Measurements from ENCODE around the gene INF2. TPM values are rescaled to one million over a fixed set of nuclear protein-coding genes. Genes with fewer than 3 reads are reported as not detected.

INF2 gene
- total and polyA plus RNA-seq, 9 of the 15 experiments (the other 6 are each of a cell fraction or from before 2014, with no cell fraction given), result 0.56 to 31.3 (median 7.8) TPM

- 0 out of 2 replicates have a peak, but pooled peaks cover 3% of the 10 kb centered on the region for H4K20me1 ChIP-seq (replicated peaks; ENCODE audit: control insufficient read depth, insufficient read depth, low read length)
- WGBS (ENCODE audit: insufficient coverage, low coverage, missing lambda C conversion rate), result 23% methylated on average over 5 of the region's 10 CpGs
- H3K27me3 ChIP-seq (ENCODE audit: control insufficient read depth in 2 of 2, insufficient read depth in 2 of 2, low read length in 2 of 2), result peaks cover 3 to 30% of the 10 kb centered on the region in 2 experiments; a peak in 4 of 5 replicates
- in situ Hi-C loops (cut with MboI) (loop anchor here (10.0 kb wide), 1 partner anchor 566 kb away; no protein-coding TSS in a partner anchor), intact Hi-C loops (cut with micrococcal nuclease) (loop anchor here (1.0 kb wide), 1 partner anchor 562 kb away; no protein-coding TSS in a partner anchor)
- TF ChIP-seq RFX1 (IDR thresholded peaks at IDR 0.05) (no peak), MAFG (tag; conservative IDR thresholded peaks at IDR 0.05) (no peak), RERE (CRISPR knock-in tag; IDR thresholded peaks at IDR 0.05; ENCODE audit: borderline replicate concordance) (no peak), SOX6 (IDR thresholded peaks at IDR 0.05) (no peak), BRF1 (IDR thresholded peaks at IDR 0.05; ENCODE audit: borderline replicate concordance, extremely low read depth, insufficient read length) (no peak), TBP (optimal IDR thresholded peaks at IDR 0.05; ENCODE audit: low read depth, low read length) (no peak), MBD2 (IDR thresholded peaks at IDR 0.05; ENCODE audit: borderline replicate concordance, low read depth) (no peak), PCBP1 (IDR thresholded peaks at IDR 0.05; ENCODE audit: low read depth, low read length, poor library complexity, severe bottlenecking) (no peak)
- TF ChIP-seq, protein P1, sequence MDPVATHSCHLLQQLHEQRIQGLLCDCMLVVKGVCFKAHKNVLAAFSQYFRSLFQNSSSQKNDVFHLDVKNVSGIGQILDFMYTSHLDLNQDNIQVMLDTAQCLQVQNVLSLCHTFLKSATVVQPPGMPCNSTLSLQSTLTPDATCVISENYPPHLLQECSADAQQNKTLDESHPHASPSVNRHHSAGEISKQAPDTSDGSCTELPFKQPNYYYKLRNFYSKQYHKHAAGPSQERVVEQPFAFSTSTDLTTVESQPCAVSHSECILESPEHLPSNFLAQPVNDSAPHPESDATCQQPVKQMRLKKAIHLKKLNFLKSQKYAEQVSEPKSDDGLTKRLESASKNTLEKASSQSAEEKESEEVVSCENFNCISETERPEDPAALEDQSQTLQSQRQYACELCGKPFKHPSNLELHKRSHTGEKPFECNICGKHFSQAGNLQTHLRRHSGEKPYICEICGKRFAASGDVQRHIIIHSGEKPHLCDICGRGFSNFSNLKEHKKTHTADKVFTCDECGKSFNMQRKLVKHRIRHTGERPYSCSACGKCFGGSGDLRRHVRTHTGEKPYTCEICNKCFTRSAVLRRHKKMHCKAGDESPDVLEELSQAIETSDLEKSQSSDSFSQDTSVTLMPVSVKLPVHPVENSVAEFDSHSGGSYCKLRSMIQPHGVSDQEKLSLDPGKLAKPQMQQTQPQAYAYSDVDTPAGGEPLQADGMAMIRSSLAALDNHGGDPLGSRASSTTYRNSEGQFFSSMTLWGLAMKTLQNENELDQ (CRISPR knock-in tag; IDR thresholded peaks at IDR 0.05; ENCODE audit: borderline replicate concordance), result no peak
- TF ChIP-seq, protein P2, sequence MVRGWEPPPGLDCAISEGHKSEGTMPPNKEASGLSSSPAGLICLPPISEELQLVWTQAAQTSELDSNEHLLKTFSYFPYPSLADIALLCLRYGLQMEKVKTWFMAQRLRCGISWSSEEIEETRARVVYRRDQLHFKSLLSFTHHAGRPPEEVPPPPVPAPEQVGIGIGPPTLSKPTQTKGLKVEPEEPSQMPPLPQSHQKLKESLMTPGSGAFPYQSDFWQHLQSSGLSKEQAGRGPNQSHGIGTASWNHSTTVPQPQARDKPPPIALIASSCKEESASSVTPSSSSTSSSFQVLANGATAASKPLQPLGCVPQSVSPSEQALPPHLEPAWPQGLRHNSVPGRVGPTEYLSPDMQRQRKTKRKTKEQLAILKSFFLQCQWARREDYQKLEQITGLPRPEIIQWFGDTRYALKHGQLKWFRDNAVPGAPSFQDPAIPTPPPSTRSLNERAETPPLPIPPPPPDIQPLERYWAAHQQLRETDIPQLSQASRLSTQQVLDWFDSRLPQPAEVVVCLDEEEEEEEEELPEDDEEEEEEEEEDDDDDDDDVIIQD (CRISPR knock-in tag; IDR thresholded peaks at IDR 0.05), result no peak
- ChIA-PET CTCF (ENCODE audit: low intra/inter-chr PET ratio) (interaction anchor here (2.0 to 2.6 kb wide), 2 partner anchors 546 to 563 kb away, joined by 11 to 12 read pairs; no protein-coding TSS in a partner anchor), POLR2A (no interaction called here)
- peaks cover 0 to 33% of the 10 kb centered on the region in 2 experiments; a peak in 1 of 5 replicates for H3K4me1 ChIP-seq (replicated peaks in 1 of 2; ENCODE audit: control insufficient read depth in 2 of 2, insufficient read depth in 2 of 2, low read length in 2 of 2)
- no peaks in the 10 kb centered on the region for H3K9me1 ChIP-seq (ENCODE audit: control insufficient read depth, insufficient read depth, low read length)
- H3K9me3 ChIP-seq (replicated peaks; ENCODE audit: control insufficient read depth, insufficient read depth, low read depth, low read length), result no peaks in the 10 kb centered on the region
- H3K4me2 ChIP-seq (ENCODE audit: insufficient read depth, low read length), result no peak overlapping the region
- no peaks in the 10 kb centered on the region for H3K79me2 ChIP-seq (ENCODE audit: control insufficient read depth, insufficient read depth, low read length)
- BruUV-seq (replicated peaks), result no TSS peak
- no peak for FAIRE-seq
- H3K4me3 ChIP-seq, result no peak overlapping the region
- DNase-seq (ENCODE audit: extremely low read depth in 1 of 4, low spot score in 3 of 4), result no peak
- H2AFZ ChIP-seq (ENCODE audit: low read depth, low read length), result no peak overlapping the region
- no peaks in the 10 kb centered on the region for H3K36me3 ChIP-seq (ENCODE audit: control insufficient read depth, insufficient read depth, low read length)
- no peak overlapping the region for H3K27ac ChIP-seq (ENCODE audit: extremely low read depth, low read depth, low read length)
- no peak overlapping the region for H3K9ac ChIP-seq (ENCODE audit: insufficient read depth in 1 of 2, low read depth in 2 of 2, low read length in 2 of 2)
- ATAC-seq, result no peak
Observed at GRCh38 chr14:104640681-104641080, 48.7 kb upstream of the INF2 start.

All from K562 (cell line).